ENCODE results near the gene HOXB8.
A peak's percentile ranks its signal among the peaks of the same experiment; 100 is the strongest.

The HOXB8 gene

GRCh38 chr17:48600244-48601098, 14.6 kb downstream of the HOXB8 start:
- DNase-seq (ENCODE audit: low read depth, low spot score) = no peak
- no peak overlapping the region for H3K4me3 ChIP-seq (ENCODE audit: low read length)

- no peak overlapping the region for H3K4me3 ChIP-seq (ENCODE audit: low read length)
- DNase-seq (ENCODE audit: low read depth, low spot score) = no peak
Measured at GRCh38 chr17:48599354-48599753, 15.7 kb downstream of the HOXB8 start.

GRCh38 chr17:48598736-48599135, 16.4 kb downstream of the HOXB8 start:
- DNase-seq (ENCODE audit: low read depth, low spot score) = no peak
- H3K4me3 ChIP-seq (ENCODE audit: low read length) = no peak overlapping the region

DNA sequence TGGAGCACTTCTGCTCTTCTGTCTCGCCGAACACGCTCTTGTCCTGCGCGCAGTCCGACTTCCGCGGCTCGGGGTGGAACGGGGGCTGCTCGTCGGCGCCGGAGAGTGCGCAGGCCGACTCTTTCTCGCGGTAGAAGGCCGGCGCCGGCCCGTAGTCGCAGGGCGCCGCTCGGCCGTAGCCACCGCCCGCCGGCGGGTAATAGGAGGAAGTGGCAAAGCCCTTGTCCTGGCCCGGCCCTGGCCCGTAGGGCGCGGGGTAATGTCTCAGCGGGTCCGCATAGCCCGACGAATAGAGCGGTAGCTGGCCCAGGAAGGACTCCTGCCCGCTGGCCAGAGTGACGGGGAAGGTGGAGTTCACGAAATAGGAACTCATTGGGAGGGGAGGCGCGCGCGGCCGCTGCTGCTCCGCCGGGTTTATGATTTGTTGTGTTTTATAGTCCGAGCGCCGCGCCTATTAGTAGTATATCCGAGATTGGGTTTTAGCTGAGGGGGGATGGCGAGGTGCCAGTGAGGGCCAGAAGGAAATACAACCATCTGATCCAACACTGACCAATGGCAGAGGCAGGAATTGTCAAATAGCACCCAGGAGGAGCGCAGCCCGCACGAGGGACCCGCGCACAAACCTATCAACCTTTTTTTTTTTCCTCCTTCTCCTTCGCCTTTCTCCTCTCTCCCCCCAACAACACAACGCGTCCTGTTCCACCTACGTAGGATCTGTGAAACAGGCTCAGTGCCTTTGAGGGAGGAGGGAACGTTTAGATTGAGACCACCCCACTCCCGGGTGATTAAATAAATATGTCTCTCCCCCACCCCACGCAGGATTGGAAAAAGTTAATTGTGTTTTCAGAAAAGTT, 17.1 kb downstream of the HOXB8 start:
- H3K4me3 ChIP-seq (ENCODE audit: low read length) = no peak overlapping the region
- no peak for DNase-seq (ENCODE audit: low read depth, low spot score)

DNA sequence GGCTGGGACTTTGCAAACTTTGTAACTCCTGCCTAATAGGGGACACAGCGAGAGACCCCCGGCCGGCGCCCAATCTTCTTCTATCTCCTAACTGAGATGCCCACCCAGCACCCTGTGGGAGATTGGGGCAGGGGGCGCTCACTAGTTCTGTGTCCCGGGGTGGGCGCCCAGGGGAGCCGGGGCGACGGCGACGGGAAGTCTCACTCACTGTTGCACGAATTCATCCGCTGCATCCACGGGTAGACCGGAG, 17.6 kb downstream of the HOXB8 start:
- H3K4me3 ChIP-seq (ENCODE audit: low read length) = no peak overlapping the region
- no peak for DNase-seq (ENCODE audit: low read depth, low spot score)

GRCh38 chr17:48596735-48597527, 18.2 kb downstream of the HOXB8 start:
- H3K4me3 ChIP-seq (ENCODE audit: low read length) = no peak overlapping the region
- DNase-seq (ENCODE audit: low read depth, low spot score) = no peak

GRCh38 chr17:48596000-48596734, 18.9 kb downstream of the HOXB8 start:
- no peak for DNase-seq (ENCODE audit: low read depth, low spot score)
- H3K4me3 ChIP-seq (ENCODE audit: low read length) = no peak overlapping the region

GRCh38 chr17:48595278-48595999, 19.7 kb downstream of the HOXB8 start:
- no peak overlapping the region for H3K4me3 ChIP-seq (ENCODE audit: low read length)
- no peak for DNase-seq (ENCODE audit: low read depth, low spot score)

DNA sequence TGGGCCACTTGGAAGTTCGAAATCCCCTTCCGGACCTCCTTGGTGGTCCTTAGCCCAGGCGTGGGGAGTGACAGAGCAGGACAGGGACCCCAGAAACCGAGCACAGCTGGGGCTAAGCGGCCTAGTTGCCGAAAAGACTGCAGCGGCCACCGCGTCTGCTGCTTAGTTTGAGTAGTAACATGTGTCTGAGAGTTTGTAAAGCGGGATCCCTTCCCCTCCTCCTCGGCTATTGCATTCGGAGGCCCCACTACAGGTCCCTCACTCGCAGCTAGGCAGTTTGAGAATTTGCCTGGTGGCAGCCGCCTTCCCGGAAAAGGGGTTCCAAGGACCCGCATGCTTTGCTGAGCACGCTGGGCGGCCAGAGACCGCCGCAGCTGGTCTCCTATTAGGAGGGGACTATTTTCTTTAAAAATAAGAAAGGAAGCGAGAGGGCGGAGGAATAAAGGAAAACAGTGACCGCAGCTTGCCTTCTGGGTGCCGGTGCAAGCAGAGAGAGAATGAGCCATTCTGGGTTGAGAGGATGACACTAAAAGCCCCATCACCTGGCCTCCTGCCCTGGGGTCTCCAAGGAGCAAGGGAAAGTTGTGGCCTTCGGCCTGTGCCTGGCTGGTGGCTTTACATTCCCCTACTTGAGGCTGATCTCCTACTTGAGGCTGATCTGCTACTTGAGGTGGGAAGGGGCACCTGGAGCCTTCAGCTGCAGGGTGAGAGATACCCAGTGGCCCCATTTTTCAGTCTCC, 20.4 kb downstream of the HOXB8 start:
- no peak for DNase-seq (ENCODE audit: low read depth, low spot score)
- H3K4me3 ChIP-seq (ENCODE audit: low read length) = no peak overlapping the region

DNA sequence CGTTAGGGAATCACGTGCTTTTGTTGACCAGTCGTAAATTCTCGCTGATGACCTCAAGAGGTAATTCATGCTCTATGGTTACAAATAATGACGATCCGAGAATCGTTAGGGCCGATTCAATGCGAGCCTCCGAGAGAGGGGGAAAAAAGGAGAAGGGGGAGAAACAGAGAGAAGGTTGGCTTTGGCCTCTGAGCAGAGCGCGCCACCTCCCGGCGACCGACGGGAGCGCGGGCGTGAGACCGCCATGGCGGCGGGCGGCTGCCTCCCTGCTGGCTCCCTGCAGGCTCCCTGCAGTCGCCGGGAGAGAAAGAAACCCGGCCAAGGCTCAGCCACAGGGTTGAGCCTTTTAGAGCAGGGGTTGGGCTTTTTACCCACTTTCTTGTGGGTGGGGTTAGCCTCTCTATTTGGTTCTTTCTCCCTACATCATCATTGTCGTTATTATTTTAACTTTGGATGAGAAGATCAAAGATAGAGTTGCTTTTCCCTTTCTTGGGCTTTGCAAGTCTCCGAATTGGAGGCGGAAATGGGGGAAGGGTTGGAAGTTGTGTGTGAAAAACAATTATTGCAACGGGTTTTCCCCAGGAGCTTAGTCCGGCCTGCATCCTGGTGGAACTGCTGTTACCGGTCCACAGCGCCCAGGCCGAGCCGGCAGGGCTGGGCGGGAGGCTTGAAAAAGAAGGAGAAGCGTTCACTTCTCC, 21.1 kb downstream of the HOXB8 start:
- peak overlapping the region; percentile 49 for H3K4me3 ChIP-seq (ENCODE audit: low read length)
- DNase-seq (ENCODE audit: low read depth, low spot score) = peak; percentile 57

DNA sequence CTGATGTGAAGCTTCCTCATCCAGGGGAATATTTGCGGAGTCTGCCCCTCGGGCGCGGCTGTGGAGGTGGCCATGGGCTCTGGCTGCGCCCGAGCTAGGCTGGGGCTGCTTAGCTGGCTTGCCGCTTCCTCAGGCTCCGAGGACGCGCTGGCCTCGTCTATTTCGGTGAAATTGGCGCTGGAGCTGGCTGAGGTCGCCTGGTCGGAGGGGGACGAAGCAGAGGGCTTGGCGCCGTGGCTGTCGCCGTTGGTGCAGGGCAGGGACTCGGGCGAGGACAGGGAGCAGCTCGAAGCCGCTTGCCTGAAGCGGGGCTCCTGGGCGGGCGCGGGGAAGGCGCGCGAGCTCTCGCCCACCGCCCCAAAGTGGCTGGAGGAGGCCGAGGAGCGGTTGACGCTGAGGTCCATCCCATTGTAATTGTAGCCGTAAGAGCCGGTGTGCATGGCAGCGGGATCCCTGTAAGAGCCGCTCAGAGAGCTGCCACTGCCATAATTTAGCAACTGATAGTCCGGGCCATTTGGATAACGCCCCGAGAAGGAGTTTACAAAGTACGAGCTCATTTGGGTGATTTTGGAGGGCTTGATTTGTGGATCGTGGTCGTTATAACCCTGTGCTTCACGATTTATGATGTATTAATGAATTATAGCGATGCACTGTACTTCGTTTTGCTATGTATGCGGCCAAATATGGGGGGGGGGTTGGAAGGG, 21.8 kb downstream of the HOXB8 start, which contains the start of gene HOXB5:
Gene HOXB5 (minus strand): TSS at position 654 of the 704 bp plus-strand sequence. CDS start 97 bp downstream, at position 557.
- DNase-seq (ENCODE audit: low read depth, low spot score) = no peak
- peak within 1 kb of the TSS; percentile 49 for H3K4me3 ChIP-seq (ENCODE audit: low read length)

DNA sequence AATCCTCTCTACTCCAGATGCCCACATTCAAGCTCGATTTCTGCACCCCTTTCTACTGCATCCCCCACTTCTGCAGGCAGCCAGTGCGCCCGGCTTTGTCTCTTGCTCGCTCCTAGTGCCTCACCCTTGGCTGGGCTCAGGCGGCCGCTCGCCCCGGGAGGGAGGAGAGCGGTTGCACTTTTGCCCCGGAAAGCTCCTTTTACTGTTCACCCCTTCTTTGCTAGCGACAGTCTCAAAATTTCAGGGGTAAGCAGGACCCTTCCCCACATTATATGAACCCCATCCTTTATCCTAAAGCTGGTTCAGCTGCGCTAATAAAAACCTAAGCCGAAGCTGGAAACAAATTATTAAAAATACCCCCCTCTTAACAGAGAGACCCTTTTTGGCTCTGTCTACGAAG, 22.5 kb downstream of the HOXB8 start:
- no peak for DNase-seq (ENCODE audit: low read depth, low spot score)
- no peak overlapping the region for H3K4me3 ChIP-seq (ENCODE audit: low read length)

DNA sequence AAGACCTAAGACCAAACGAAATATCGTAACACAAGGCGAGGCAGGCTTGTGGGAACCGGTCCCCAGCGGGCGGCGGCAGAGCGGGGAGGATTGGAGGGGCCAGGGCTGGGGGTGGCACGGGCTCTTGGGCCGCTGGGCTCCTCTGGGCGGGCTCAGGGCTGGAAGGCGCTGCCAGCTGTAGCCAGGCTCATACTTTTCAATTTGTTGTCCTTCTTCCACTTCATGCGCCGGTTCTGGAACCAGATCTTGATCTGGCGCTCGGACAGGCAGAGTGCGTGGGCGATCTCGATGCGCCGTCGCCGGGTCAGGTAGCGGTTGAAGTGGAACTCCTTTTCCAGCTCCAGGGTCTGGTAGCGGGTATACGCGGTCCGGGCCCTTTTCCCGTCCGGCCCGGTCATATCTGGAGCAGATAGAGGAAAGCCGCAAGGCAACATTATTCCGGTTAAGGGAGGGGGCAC, 23.0 kb downstream of the HOXB8 start:
- DNase-seq (ENCODE audit: low read depth, low spot score) = no peak
- H3K4me3 ChIP-seq (ENCODE audit: low read length) = no peak overlapping the region

DNA sequence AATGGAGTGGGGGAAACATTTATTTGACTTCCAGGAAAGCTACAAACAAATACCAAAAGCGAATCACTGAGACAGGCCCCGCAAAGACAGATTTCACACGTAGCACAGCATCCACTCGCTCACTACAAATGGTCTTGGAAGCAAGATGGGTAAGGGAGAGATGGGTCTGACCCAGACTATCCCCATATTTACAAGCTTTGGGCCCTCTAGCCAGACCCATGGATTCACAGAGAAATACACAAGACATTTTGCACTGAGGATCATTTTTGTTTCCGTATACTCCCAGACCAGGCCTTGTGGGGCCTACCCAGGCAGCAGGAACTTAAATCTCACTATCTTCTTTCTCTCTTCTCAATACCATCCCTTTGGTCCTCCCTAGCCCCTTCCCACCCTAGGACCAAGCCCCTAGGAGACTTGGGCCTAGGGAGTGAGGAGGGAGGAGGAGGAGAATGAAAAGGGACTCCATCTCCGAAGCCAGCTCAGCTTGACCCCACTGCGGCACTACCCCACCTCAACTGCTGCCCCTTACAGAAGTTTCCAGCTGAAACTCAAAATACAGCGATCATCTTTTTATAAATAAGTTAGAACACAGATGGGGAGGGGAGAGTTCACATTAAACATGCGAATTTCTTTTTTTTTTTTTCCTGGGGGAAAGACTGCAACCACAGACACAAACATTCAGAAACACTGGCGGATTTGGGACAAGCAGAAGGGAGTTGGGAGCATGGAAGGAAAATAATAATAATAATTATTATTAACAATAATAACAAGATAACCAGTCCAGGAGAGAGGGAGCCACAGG, 23.6 kb downstream of the HOXB8 start:
- no peak overlapping the region for H3K4me3 ChIP-seq (ENCODE audit: low read length)
- no peak for DNase-seq (ENCODE audit: low read depth, low spot score)

GRCh38 chr17:48590607-48591161, 24.4 kb downstream of the HOXB8 start:
- no peak overlapping the region for H3K4me3 ChIP-seq (ENCODE audit: low read length)
- no peak for DNase-seq (ENCODE audit: low read depth, low spot score)

Measured in Jurkat, Clone E6-1 (cell line).